ENCODE measurements around the gene LYZL2.
A peak's percentile ranks its signal among the peaks of the same experiment; 100 is the strongest.
"Not testable (repeated sequence)": the region's sequence is repeated elsewhere in the genome, so short reads cannot be mapped to it uniquely, and the experiment has no call there.

LYZL2 gene

DNA sequence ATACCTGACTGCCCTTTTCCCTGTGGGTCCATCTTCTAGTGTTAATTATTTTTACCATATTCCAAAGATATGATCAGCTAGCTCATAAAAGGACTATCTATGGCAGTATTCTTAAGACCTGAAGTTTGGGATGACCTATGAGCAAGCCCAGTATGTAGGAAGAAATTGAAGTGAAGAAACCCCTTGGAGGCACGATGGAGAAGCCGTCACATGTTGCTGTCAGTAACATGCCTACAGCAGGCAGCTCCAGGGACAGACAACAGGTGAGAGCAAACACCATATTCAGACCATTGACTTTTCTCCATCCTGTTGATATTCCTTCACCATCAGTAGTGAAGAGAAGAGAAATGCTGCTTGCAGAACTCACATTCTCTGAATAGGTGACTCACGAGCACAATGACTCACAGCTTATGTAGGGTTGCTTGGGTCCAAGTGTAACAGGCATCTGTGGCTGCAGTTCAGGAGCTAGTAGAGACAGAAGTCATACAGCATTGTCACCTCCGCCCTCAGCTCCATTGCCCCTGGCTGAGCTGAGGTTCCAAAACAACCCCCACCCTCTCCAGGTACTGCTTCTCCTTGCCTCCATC is 8.4 kb upstream of the LYZL2 start:
- DNase-seq: no peak

DNA sequence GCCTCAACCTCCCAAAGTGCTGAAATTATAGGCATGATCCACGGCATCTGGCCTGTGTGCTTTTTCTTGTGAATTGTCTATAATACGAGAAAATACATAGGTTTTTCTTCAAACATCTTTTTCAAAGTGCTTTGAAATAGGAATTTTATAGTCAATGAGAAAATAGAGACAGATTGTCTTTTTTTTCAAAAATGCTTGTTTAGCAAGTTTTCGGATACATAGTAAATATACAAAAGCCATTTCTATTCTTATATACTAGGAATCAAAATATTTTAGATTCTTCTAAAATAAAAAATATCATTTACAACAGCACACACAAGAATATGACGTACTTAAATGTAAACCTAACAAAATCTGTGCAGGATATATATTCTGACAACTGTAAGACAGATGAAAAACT is 1.6 kb upstream of the LYZL2 start:
- no peak for DNase-seq

DNA sequence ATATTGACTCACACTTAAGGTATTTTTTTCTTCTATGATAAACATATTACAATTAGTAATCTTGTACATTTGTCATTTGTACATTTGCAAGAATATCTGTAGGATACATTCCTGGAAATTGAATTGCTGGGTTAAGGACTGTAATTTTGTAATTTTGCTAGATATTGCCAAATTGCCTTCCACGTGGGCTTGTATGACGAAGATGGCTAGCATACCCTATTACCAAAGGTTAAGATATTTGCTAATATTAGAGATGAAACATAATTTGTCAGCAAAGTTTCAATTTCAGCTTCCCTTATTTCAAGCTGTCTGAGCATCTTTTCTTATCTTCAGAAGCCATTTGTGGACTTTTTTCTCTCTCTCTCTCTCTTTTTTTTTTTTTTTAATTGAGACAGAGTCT is 1.0 kb upstream of the LYZL2 start:
- DNase-seq: no peak

GRCh38 chr10:30628576-30628975 is 977 bp downstream of the LYZL2 start:
- not testable (repeated sequence) for DNase-seq

DNA sequence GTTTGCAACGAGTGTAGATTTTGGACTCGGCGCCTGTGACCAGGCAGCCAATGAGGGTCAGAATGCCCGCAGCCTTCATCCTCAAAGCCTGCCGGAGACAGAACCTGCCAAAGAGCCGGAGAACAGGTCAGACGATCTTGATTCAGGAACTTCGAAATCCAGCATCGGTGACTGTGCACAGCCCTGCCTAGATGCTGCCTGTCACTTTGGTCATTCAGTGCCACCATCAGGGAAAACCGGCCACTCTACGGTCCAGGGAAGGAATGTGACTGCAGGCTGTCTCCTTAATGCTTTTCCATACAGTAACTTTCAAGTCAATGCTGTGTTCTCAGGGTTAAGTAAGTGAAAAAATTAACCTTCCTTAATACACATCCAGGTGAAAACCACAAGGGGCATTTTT is 2.7 kb downstream of the LYZL2 start:
- DNase-seq: not testable (repeated sequence)

DNA sequence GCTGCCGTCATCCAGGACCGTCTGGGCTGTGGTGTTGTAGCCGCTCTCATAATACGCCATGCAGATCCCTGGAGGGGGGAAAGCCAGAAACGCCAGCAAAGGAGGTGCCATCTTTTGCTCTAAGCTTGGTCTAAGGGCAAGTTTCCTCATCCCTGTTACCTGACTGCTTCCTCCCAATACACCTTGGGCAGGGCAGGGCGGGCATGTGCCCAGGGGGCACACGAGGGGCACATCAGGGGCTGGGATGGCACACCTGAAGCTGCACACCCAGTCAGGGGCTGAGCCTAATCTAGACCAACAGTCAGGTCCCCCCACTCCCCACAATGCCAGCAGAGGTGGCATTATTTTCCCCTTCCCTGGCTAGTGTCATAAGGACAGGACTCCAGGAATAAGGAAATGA is 3.4 kb downstream of the LYZL2 start:
- DNase-seq: not testable (repeated sequence)

- no peak for DNase-seq
Measured at GRCh38 chr10:30625080-30625479, 4.5 kb downstream of the LYZL2 start.

DNA sequence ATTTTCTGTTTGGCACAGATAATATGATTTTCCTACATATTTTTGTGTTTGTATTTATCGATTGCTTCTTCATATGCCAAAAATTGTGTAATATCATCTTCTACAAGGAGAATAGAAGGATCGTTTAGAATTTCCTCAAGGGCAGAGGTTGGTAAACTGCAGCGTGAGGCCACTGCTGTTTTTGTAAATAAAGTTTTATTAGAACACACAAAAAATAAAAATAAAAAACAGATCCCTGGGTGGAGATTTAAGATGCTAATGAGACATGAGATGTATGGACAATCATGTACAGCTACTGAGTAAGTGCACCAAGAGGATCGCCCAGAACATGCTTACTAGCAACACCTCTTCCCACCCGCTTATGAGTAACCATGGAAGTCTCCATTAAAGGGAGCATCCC is 9.6 kb downstream of the LYZL2 start:
- DNase-seq: no peak

GRCh38 chr10:30617070-30617469 is 12.5 kb downstream of the LYZL2 start:
- no peak for DNase-seq

- not testable (repeated sequence) for DNase-seq
Measured at GRCh38 chr10:30611041-30611440, 18.5 kb downstream of the LYZL2 start.

DNA sequence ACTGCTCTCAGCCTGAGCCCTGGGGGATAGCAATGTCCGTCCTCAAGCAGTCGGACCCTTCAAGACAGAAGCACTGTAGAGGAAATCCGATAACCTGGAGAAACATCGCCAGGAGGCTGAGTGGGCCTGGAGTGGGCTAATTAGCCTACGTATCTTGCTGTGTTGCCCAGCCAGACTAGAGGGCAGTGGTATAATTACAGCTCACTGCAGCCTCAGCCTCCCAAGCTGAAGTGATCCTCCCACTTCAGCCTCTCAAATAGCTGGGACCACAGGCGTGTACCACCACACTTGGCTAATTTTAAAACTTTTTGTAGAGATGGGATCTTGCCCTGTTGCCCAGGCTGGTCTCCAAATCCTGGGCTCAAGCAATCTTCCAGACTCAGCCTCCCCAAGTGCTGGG is 21.7 kb downstream of the LYZL2 start:
- DNase-seq: no peak

GRCh38 chr10:30606313-30606712 is 23.2 kb downstream of the LYZL2 start:
- DNase-seq: no peak

- DNase-seq: not testable (repeated sequence)
Measured at GRCh38 chr10:30605341-30606121, 24.0 kb downstream of the LYZL2 start.

DNA sequence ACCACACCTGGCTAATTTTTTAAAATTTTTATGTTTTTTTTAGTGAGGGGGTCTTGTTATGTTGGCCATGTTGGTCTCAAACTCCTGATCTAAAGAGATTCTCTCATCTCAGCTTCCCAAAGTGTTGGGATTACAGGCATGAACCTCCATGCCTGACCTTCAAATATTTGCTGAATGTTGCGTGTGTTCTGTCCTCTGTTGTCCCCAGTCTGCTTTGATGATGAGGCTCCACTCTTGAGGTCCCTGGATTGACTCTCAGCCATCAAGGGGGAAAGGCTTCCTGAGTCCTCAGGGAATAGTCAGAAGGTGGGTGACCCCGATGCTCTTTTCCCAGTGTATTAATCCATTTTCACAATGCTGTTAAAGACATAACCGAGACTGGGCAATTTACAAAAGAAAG is 26.0 kb downstream of the LYZL2 start:
- DNase-seq: no peak

DNA sequence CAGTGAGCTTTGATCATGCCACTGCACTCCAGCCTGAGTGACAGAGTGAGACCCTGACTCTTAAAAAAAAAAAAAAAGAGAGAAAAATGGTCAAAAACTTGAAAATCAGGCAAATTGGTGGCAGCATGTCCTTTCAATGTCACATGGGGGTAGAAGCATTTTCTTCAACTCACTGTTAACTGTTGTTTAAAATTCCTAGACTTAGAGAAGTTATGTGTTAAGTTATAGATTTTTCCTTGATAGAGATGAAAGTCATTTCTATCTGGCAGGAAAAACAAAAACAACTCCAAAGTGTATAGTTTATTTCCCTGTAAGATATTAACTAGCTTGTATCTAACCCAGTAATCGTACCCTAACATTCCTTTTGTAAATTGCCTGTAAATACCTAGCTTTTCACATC is 26.8 kb downstream of the LYZL2 start:
- no peak for DNase-seq

DNA sequence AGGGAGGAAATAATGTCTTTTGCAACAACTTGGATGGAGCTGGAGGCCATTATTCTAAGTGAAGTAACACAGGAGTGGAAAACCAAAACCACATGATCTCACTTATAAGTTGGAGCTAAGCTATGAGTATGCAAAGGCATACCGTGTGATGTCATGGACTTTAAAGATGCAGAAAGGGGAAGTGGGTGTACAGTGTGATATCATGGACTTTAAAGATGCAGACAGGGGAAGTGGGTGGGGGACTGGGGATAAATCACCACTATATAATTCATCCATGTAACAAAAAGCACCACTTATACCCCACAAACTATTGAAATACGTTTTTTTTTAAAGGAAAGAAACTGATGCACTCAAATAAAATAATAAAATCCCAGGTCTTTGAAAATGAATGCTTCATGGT is 29.5 kb downstream of the LYZL2 start:
- DNase-seq: no peak

GRCh38 chr10:30598105-30598776 is 31.3 kb downstream of the LYZL2 start:
- DNase-seq: no peak

DNA sequence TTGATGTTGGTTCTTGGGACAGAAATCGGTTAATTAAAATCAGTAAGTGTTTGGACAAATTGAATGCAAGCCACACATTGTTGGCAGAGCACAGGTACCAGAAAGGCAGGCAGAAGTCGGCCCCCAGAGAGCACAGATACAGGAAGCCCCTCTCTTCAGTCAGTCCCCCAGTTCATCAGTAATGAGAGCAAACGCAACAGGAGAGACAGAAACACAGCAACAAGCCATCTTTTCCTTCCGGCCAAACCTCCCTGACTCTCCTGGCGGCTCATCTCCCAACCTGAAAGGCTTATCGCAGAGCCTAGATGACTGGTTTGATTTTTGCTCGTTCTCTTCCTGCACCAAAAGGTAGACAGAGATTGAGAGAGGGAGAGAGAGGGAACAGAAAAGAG is 32.1 kb downstream of the LYZL2 start:
- not testable (repeated sequence) for DNase-seq

- not testable (repeated sequence) for DNase-seq
Measured at GRCh38 chr10:30596493-30597432, 32.8 kb downstream of the LYZL2 start.

- DNase-seq: no peak
Measured at GRCh38 chr10:30596013-30596412, 33.5 kb downstream of the LYZL2 start.

DNA sequence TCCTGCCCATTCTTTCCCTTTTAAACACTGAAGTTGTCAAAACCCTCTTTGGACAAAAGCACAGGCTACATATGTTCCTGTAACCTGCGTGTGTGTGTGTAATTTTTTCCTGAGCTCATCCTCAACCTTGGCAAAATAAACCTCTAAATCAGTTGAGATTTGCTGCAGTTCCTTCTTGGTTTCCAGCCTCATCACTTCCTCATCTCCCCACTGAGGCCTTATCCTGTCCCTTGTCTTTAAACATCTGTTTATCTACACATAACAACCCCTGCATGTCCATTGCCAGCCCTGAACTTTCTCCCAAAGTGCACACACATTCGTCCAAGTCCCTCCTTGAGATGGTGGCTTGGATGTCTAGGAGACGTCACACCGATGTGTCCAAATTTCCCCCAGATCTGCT is 35.5 kb downstream of the LYZL2 start:
- DNase-seq: no peak

- not testable (repeated sequence) for DNase-seq
Measured at GRCh38 chr10:30592770-30593169, 36.8 kb downstream of the LYZL2 start.

- peak; percentile 2 for DNase-seq
Measured at GRCh38 chr10:30591249-30591670, 38.3 kb downstream of the LYZL2 start.

All from DMS79 treated with DMSO at 0.1 percent for 48 hours (cell line).